Upper lobe of left lung (tissue), 4 donors: ENCODE data around the gene GP1BB.

Source experiments
- CTCF ChIP-seq, 6 experiments: fragments of 450-650 bp in 4 of 6; fragments of 200-600 bp in 2 of 6; sonication (generic) in 2 of 6; IDR thresholded peaks; one replicate each; pipeline ENCODE4 v1.5.1; 2016 to 2019; ENCODE audit warnings: antibody characterized with exemption in 6 of 6
- EP300 ChIP-seq, 4 donors: sonication (generic); formaldehyde crosslinking; IDR thresholded peaks; one replicate each; pipeline ENCODE4 v1.5.1; 2017; ENCODE audit warnings: antibody characterized with exemption in 4 of 4, control low read depth in 2 of 4
- POLR2A ChIP-seq, 4 donors: fragments of 450-650 bp; IDR thresholded peaks; one replicate each; pipeline ENCODE4 v1.5.1; 2016 to 2017; ENCODE audit warnings: antibody characterized with exemption in 4 of 4, mild to moderate bottlenecking in 2 of 4
- POLR2AphosphoS5 ChIP-seq, 2 donors: sonication (generic); formaldehyde crosslinking; IDR thresholded peaks; one replicate each; pipeline ENCODE4 v1.5.1; 2017; ENCODE audit warnings: antibody characterized with exemption in 2 of 2

- TF ChIP-seq POLR2A (IDR thresholded peaks at IDR 0.05) (no peak), CTCF (IDR thresholded peaks at IDR 0.05) (no peak), POLR2AphosphoS5 (IDR thresholded peaks at IDR 0.05) (no peak), EP300 (IDR thresholded peaks at IDR 0.05) (no peak)
Measured at GRCh38 chr22:19727310-19728150, 4.2 kb downstream of the GP1BB start.
